ENCODE data around the gene HMGCL. TPM values are rescaled to one million over a fixed set of nuclear protein-coding genes. Genes with fewer than 3 reads are reported as not detected.

The HMGCL gene
- total RNA-seq, 1 experiment from 2014 or later, result 30.4 TPM

DNA sequence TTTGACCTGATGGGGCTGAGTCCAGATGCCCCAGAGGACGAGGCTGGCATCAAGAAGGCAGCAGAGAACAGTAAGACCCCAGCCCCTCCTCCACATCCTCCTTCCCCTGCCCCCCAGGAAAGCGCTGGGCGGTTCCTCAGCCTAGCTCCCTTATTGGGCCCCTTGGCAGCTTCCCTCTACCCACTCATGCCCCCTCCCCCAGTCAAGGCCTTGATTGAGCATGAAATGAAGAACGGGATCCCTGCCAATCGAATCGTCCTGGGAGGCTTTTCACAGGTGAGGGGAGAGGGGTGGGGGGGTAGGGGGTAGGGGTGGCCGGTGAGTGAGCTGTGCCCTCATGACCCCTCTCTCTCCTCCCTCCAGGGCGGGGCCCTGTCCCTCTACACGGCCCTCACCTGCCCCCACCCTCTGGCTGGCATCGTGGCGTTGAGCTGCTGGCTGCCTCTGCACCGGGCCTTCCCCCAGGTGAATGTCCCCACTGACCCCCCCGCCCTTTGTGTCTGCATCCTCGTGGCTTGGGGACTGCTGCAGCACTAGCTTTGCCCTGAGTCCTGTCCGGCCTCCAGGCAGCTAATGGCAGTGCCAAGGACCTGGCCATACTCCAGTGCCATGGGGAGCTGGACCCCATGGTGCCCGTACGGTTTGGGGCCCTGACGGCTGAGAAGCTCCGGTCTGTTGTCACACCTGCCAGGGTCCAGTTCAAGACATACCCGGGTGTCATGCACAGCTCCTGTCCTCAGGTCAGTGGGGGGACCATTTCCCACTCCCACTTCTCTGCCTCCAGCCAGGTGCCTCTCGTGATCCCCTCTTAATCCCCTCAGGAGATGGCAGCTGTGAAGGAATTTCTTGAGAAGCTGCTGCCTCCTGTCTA lies 31.1 kb downstream of the HMGCL start:
- no TSS peak for BruUV-seq (replicated peaks)
- TF ChIP-seq, protein P1, sequence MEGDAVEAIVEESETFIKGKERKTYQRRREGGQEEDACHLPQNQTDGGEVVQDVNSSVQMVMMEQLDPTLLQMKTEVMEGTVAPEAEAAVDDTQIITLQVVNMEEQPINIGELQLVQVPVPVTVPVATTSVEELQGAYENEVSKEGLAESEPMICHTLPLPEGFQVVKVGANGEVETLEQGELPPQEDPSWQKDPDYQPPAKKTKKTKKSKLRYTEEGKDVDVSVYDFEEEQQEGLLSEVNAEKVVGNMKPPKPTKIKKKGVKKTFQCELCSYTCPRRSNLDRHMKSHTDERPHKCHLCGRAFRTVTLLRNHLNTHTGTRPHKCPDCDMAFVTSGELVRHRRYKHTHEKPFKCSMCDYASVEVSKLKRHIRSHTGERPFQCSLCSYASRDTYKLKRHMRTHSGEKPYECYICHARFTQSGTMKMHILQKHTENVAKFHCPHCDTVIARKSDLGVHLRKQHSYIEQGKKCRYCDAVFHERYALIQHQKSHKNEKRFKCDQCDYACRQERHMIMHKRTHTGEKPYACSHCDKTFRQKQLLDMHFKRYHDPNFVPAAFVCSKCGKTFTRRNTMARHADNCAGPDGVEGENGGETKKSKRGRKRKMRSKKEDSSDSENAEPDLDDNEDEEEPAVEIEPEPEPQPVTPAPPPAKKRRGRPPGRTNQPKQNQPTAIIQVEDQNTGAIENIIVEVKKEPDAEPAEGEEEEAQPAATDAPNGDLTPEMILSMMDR (IDR thresholded peaks at IDR 0.05; ENCODE audit: unreplicated experiment), result no peak
- no peak for DNase-seq (ENCODE audit: unreplicated experiment)
- Mint-ChIP-seq H3K9me3 (ENCODE audit: unreplicated experiment) (no peaks in the 10 kb centered on the region), H3K36me3 (ENCODE audit: insufficient read depth, unreplicated experiment) (peaks cover 70% of the 10 kb centered on the region), H3K27ac (ENCODE audit: low read depth, unreplicated experiment) (no peak overlapping the region), H3K4me3 (ENCODE audit: unreplicated experiment) (peak overlapping the region; percentile 100), H3K4me1 (ENCODE audit: insufficient read depth, unreplicated experiment) (peaks cover 18% of the 10 kb centered on the region), H3K27me3 (ENCODE audit: insufficient read depth, unreplicated experiment) (no peaks in the 10 kb centered on the region)
- intact Hi-C loops (cut with micrococcal nuclease), result no loop called here
- ChIA-PET CTCF (interaction anchor here (0.5 to 1.5 kb wide), 2 partner anchors 123 kb away, joined by 3 to 5 read pairs; no protein-coding TSS in a partner anchor), POLR2A (interaction anchor here (0.5 to 17.8 kb wide), 5 partner anchors 15 to 1589 kb away, joined by 3 to 395 read pairs (median 4); partner anchors contain the start of genes PITHD1 and PNRC2)

GRCh38 chr1:23793018-23793781 lies 32.0 kb downstream of the HMGCL start:
- BruUV-seq (replicated peaks), result no TSS peak
- Mint-ChIP-seq H3K4me1 (ENCODE audit: insufficient read depth, unreplicated experiment) (peaks cover 23% of the 10 kb centered on the region), H3K27ac (ENCODE audit: low read depth, unreplicated experiment) (peak overlapping the region; percentile 94), H3K9me3 (ENCODE audit: unreplicated experiment) (no peaks in the 10 kb centered on the region), H3K36me3 (ENCODE audit: insufficient read depth, unreplicated experiment) (peaks cover 74% of the 10 kb centered on the region), H3K4me3 (ENCODE audit: unreplicated experiment) (peak overlapping the region; percentile 100), H3K27me3 (ENCODE audit: insufficient read depth, unreplicated experiment) (no peaks in the 10 kb centered on the region)
- CTCF ChIA-PET, result interaction anchor here (1.5 kb wide), 1 partner anchor 124 kb away, joined by 5 read pairs; no protein-coding TSS in a partner anchor
- DNase-seq (ENCODE audit: unreplicated experiment), result peak; percentile 57
- TF ChIP-seq, protein P1 (IDR thresholded peaks at IDR 0.05; ENCODE audit: unreplicated experiment), result no peak
- POLR2A ChIA-PET, result interaction anchor here (0.6 to 17.8 kb wide), 3 partner anchors 14 to 1588 kb away, joined by 3 to 395 read pairs (median 4); partner anchors contain the start of genes PITHD1 and PNRC2
- intact Hi-C loops (cut with micrococcal nuclease), result no loop called here

GRCh38 chr1:23792151-23792945 lies 32.9 kb downstream of the HMGCL start:
- intact Hi-C loops (cut with micrococcal nuclease), result no loop called here
- Mint-ChIP-seq H3K36me3 (ENCODE audit: insufficient read depth, unreplicated experiment) (peaks cover 74% of the 10 kb centered on the region), H3K4me3 (ENCODE audit: unreplicated experiment) (peak overlapping the region; percentile 100), H3K27ac (ENCODE audit: low read depth, unreplicated experiment) (peak overlapping the region; percentile 94), H3K9me3 (ENCODE audit: unreplicated experiment) (no peaks in the 10 kb centered on the region), H3K4me1 (ENCODE audit: insufficient read depth, unreplicated experiment) (peaks cover 23% of the 10 kb centered on the region), H3K27me3 (ENCODE audit: insufficient read depth, unreplicated experiment) (no peaks in the 10 kb centered on the region)
- BruUV-seq (replicated peaks), result no TSS peak
- TF ChIP-seq, protein P1 (IDR thresholded peaks at IDR 0.05; ENCODE audit: unreplicated experiment), result no peak
- no peak for DNase-seq (ENCODE audit: unreplicated experiment)
- ChIA-PET CTCF (interaction anchor here (0.6 to 1.7 kb wide), 5 partner anchors 9 to 124 kb away, joined by 3 to 7 read pairs (median 5); no protein-coding TSS in a partner anchor), POLR2A (interaction anchor here (0.6 to 17.8 kb wide), 14 partner anchors 8 to 420 kb away, joined by 3 to 395 read pairs (median 5); partner anchors contain the start of genes ELOA, GALE, HMGCL and PITHD1)

Measured in MCF 10A (cell line).